ENCODE data around the gene RAP1GAP.

GRCh38 chr1:21703318-21703963 lies 34.3 kb upstream of the RAP1GAP start:
- no peak for TF ChIP-seq EP300 (IDR thresholded peaks at IDR 0.05)
- TF ChIP-seq CTCF (IDR thresholded peaks at IDR 0.05): peak in 4 of 7 experiments; percentile 16 to 42 (median 22)
- TF ChIP-seq POLR2A (IDR thresholded peaks at IDR 0.05): no peak
- no peak for TF ChIP-seq POLR2AphosphoS5 (IDR thresholded peaks at IDR 0.05)

Data from stomach (tissue), 4 donors.